ENCODE measurements around the gene RADIL. TPM values are rescaled to one million over a fixed set of nuclear protein-coding genes. Genes with fewer than 3 reads are reported as not detected.

The RADIL gene
- total and polyA plus RNA-seq, 9 of the 15 experiments (the other 6 are each of a cell fraction or from before 2014, with no cell fraction given) = 0.06 to 8.1 (median 1.9) TPM; not detected in 1

DNA sequence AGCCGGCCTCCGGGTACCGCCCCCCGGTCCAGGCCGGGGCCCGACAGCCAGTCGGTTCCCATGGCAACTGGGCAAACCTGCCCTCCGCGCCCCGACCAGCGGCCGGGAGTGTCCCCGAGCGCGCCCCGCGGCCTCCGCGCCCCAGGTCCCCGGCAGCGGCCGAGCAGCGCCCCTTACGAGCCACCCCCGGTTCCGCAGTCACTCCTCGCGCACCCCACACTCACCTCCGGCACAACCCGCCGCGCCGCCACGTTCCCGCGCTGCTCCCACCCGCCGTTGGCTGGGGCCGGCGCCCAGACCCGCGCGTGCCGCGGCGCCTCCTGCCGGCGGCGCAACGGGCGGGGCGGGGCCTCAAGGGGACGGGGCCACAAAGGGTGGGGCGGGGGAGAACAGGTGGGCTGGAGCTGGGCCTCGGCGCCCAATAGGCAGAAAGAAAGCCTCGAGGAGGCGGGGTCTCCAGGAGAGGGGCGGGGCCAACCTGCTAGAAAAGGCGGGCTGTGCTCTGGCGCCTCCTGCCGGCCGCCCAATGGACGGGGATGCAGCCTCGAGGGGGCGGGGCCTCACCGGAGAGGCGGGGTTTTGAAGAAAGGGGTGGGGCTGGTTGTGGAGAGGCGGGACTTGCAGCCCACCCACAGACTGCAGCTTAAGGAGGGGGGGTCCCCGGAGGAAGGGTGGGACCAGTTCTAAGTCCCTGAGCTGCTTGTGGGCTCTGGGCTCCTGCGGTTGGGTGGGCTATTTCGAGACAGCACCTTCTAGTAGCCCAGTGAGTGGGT lies at the start of gene RADIL (continued):
- TF ChIP-seq, protein P1, sequence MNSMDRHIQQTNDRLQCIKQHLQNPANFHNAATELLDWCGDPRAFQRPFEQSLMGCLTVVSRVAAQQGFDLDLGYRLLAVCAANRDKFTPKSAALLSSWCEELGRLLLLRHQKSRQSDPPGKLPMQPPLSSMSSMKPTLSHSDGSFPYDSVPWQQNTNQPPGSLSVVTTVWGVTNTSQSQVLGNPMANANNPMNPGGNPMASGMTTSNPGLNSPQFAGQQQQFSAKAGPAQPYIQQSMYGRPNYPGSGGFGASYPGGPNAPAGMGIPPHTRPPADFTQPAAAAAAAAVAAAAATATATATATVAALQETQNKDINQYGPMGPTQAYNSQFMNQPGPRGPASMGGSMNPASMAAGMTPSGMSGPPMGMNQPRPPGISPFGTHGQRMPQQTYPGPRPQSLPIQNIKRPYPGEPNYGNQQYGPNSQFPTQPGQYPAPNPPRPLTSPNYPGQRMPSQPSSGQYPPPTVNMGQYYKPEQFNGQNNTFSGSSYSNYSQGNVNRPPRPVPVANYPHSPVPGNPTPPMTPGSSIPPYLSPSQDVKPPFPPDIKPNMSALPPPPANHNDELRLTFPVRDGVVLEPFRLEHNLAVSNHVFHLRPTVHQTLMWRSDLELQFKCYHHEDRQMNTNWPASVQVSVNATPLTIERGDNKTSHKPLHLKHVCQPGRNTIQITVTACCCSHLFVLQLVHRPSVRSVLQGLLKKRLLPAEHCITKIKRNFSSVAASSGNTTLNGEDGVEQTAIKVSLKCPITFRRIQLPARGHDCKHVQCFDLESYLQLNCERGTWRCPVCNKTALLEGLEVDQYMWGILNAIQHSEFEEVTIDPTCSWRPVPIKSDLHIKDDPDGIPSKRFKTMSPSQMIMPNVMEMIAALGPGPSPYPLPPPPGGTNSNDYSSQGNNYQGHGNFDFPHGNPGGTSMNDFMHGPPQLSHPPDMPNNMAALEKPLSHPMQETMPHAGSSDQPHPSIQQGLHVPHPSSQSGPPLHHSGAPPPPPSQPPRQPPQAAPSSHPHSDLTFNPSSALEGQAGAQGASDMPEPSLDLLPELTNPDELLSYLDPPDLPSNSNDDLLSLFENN (IDR thresholded peaks at IDR 0.05; ENCODE audit: low read depth in 2 of 2, low read length in 2 of 2) = no peak
- TF ChIP-seq, protein P2, sequence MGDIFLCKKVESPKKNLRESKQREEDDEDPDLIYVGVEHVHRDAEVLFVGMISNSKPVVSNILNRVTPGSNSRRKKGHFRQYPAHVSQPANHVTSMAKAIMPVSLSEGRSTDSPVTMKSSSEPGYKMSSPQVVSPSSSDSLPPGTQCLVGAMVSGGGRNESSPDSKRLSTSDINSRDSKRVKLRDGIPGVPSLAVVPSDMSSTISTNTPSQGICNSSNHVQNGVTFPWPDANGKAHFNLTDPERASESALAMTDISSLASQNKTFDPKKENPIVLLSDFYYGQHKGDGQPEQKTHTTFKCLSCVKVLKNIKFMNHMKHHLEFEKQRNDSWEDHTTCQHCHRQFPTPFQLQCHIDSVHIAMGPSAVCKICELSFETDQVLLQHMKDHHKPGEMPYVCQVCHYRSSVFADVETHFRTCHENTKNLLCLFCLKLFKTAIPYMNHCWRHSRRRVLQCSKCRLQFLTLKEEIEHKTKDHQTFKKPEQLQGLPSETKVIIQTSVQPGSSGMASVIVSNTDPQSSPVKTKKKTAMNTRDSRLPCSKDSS (IDR thresholded peaks at IDR 0.05; ENCODE audit: low read depth, partially characterized antibody) = no peak
- TF ChIP-seq, protein P3, sequence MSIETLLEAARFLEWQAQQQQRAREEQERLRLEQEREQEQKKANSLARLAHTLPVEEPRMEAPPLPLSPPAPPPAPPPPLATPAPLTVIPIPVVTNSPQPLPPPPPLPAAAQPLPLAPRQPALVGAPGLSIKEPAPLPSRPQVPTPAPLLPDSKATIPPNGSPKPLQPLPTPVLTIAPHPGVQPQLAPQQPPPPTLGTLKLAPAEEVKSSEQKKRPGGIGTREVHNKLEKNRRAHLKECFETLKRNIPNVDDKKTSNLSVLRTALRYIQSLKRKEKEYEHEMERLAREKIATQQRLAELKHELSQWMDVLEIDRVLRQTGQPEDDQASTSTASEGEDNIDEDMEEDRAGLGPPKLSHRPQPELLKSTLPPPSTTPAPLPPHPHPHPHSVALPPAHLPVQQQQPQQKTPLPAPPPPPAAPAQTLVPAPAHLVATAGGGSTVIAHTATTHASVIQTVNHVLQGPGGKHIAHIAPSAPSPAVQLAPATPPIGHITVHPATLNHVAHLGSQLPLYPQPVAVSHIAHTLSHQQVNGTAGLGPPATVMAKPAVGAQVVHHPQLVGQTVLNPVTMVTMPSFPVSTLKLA (conservative IDR thresholded peaks at IDR 0.05) = peak; percentile 17 to 32; a peak in 1 of 4 replicates
- TF ChIP-seq CBX8 (IDR thresholded peaks at IDR 0.05; ENCODE audit: borderline replicate concordance, extremely low read depth, low read depth, low read length, poor library complexity, severe bottlenecking) (no peak), SIX5 (IDR thresholded peaks at IDR 0.05; ENCODE audit: borderline replicate concordance in 1 of 2, insufficient read depth in 1 of 2, low read depth in 1 of 2, low read length in 2 of 2) (no peak), POLR3G (IDR thresholded peaks at IDR 0.05; ENCODE audit: extremely low read depth, insufficient read length, insufficient replicate concordance) (no peak), PTBP1 (IDR thresholded peaks at IDR 0.05; ENCODE audit: low read depth, low read length) (no peak), MECOM (CRISPR knock-in tag; IDR thresholded peaks at IDR 0.05) (no peak), ZNF707 (CRISPR knock-in tag; conservative IDR thresholded peaks at IDR 0.05) (no peak), MTA1 (IDR thresholded peaks at IDR 0.05; ENCODE audit: borderline replicate concordance) (no peak), SIRT6 (IDR thresholded peaks at IDR 0.05; ENCODE audit: low read depth, low read length) (no peak), ESRRB (CRISPR knock-in tag; IDR thresholded peaks at IDR 0.05; ENCODE audit: borderline replicate concordance) (no peak), C11orf30 (IDR thresholded peaks at IDR 0.05; ENCODE audit: low read depth) (no peak), PHF8 (IDR thresholded peaks at IDR 0.05; ENCODE audit: borderline replicate concordance, low read length) (peak; percentile 73; the same call in 1 of the 2 replicates)
- TF ChIP-seq, protein P4, sequence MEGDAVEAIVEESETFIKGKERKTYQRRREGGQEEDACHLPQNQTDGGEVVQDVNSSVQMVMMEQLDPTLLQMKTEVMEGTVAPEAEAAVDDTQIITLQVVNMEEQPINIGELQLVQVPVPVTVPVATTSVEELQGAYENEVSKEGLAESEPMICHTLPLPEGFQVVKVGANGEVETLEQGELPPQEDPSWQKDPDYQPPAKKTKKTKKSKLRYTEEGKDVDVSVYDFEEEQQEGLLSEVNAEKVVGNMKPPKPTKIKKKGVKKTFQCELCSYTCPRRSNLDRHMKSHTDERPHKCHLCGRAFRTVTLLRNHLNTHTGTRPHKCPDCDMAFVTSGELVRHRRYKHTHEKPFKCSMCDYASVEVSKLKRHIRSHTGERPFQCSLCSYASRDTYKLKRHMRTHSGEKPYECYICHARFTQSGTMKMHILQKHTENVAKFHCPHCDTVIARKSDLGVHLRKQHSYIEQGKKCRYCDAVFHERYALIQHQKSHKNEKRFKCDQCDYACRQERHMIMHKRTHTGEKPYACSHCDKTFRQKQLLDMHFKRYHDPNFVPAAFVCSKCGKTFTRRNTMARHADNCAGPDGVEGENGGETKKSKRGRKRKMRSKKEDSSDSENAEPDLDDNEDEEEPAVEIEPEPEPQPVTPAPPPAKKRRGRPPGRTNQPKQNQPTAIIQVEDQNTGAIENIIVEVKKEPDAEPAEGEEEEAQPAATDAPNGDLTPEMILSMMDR (IDR thresholded peaks at IDR 0.05 in 2 of 3, conservative IDR thresholded peaks at IDR 0.05 in 1 of 3; ENCODE audit: insufficient read depth in 2 of 3, low read depth in 1 of 3, low read length in 3 of 3) = peak; percentile 84 to 93 (median 93)
